Activated B cell treated with CpG ODN at 0.5 μM for 24 hours (primary cell): ENCODE results near the gene PDE1C. TPM values are rescaled to one million over a fixed set of nuclear protein-coding genes. Genes with fewer than 3 reads are reported as not detected.

Source experiments
- ATAC-seq: fragments of 200-7000 bp; cut with Tn5 transposase; one replicate; pipeline ENCODE4 v1.10.0; 2021; ENCODE audit warnings: low read depth, mild to moderate bottlenecking, moderate library complexity
- CTCF ChIA-PET: fragments of 350-600 bp; sonication (Branson Sonifier 250); formaldehyde crosslinking; loops from one replicate; lab custom pipeline; 2021; ENCODE audit warnings: antibody characterized with exemption; lab: Charles Lee
- POLR2A ChIA-PET: fragments of 350-600 bp; sonication (Branson Sonifier 250); formaldehyde crosslinking; loops from one replicate; lab custom pipeline; 2021; ENCODE audit warnings: antibody characterized with exemption; lab: Charles Lee
- DNase-seq: peaks from one replicate; pipeline ENCODE4 v3.0.0; 2022
- H3K27ac Mint-ChIP-seq: one replicate; pipeline ENCODE4 v1.8.0; 2020; ENCODE audit warnings: mixed read lengths
- H3K27me3 Mint-ChIP-seq: one replicate; pipeline ENCODE4 v1.8.0; 2021; ENCODE audit warnings: mixed read lengths
- H3K36me3 Mint-ChIP-seq: one replicate; pipeline ENCODE4 v1.8.0; 2021; ENCODE audit warnings: low read depth, mixed read lengths
- H3K4me1 Mint-ChIP-seq: one replicate; pipeline ENCODE4 v1.8.0; 2021; ENCODE audit warnings: mixed read lengths
- H3K4me3 Mint-ChIP-seq: one replicate; pipeline ENCODE4 v1.8.0; 2020; ENCODE audit warnings: mild to moderate bottlenecking, mixed read lengths
- H3K9me3 Mint-ChIP-seq: one replicate; pipeline ENCODE4 v1.8.0; 2020; ENCODE audit warnings: mixed read lengths
- CTCF ChIP-seq: fragments of 200-600 bp; IDR thresholded peaks from one replicate; pipeline ENCODE4 v1.8.0; 2022; ENCODE audit warnings: antibody characterized with exemption, mild to moderate bottlenecking
- intact Hi-C: fragments of 100-400 bp; cut with micrococcal nuclease; formaldehyde crosslinking; loops from one replicate; pipeline ENCODE4 v1.15.1; 2024
- total RNA-seq: library from RNA; stranded (reverse); gene quantifications from 2 replicates; pipeline ENCODE4 v1.2.3, GENCODE V29; 2022

PDE1C gene
- total RNA-seq, 1 donor from 2014 or later: not detected

GRCh38 chr7:32070051-32070405, 179 bp downstream of the PDE1C start:
- CTCF ChIA-PET: no interaction called here
- POLR2A ChIA-PET: no interaction called here
- TF ChIP-seq CTCF: no peak
- DNase-seq: no peak
- Mint-ChIP-seq H3K36me3 (no peaks in the 10 kb centered on the region), H3K4me3 (no peak overlapping the region), H3K4me1 (no peaks in the 10 kb centered on the region), H3K27ac (no peak overlapping the region), H3K27me3 (peaks cover 30% of the 10 kb centered on the region), H3K9me3 (no peaks in the 10 kb centered on the region)
- ATAC-seq: no peak
- intact Hi-C loops: no loop called here

GRCh38 chr7:32069116-32069650, 1.0 kb downstream of the PDE1C start:
- DNase-seq (no peak), ATAC-seq (no peak)
- POLR2A ChIA-PET: no interaction called here
- Mint-ChIP-seq H3K9me3 (no peaks in the 10 kb centered on the region), H3K27me3 (peaks cover 25% of the 10 kb centered on the region), H3K27ac (no peak overlapping the region), H3K4me1 (no peaks in the 10 kb centered on the region), H3K4me3 (no peak overlapping the region), H3K36me3 (no peaks in the 10 kb centered on the region)
- no peak for TF ChIP-seq CTCF
- CTCF ChIA-PET: no interaction called here
- intact Hi-C loops: no loop called here

- Mint-ChIP-seq H3K4me1 (no peaks in the 10 kb centered on the region), H3K4me3 (no peak overlapping the region), H3K27me3 (peaks cover 24% of the 10 kb centered on the region), H3K36me3 (no peaks in the 10 kb centered on the region), H3K27ac (no peak overlapping the region), H3K9me3 (no peaks in the 10 kb centered on the region)
- POLR2A ChIA-PET: no interaction called here
- ATAC-seq: no peak
- TF ChIP-seq CTCF: no peak
- no peak for DNase-seq
- CTCF ChIA-PET: no interaction called here
- intact Hi-C loops: no loop called here
Observed at GRCh38 chr7:32068411-32069101, 1.7 kb downstream of the PDE1C start.

GRCh38 chr7:32066441-32066840, 3.8 kb downstream of the PDE1C start:
- Mint-ChIP-seq H3K4me3 (no peak overlapping the region), H3K27ac (no peak overlapping the region), H3K36me3 (no peaks in the 10 kb centered on the region), H3K9me3 (no peaks in the 10 kb centered on the region), H3K4me1 (no peaks in the 10 kb centered on the region), H3K27me3 (peaks cover 16% of the 10 kb centered on the region)
- ChIA-PET CTCF (no interaction called here), POLR2A (no interaction called here)
- no peak for TF ChIP-seq CTCF
- DNase-seq (no peak), ATAC-seq (no peak)
- intact Hi-C loops: no loop called here

- H3K4me3 Mint-ChIP-seq: no peak overlapping the region
- DNase-seq (no peak), ATAC-seq (no peak)
- POLR2A ChIA-PET: no interaction called here
- intact Hi-C loops: loop anchor here (5.0 kb wide), 2 partner anchors 321 to 1261 kb away; no protein-coding TSS in a partner anchor
- no peaks in the 10 kb centered on the region for H3K36me3 Mint-ChIP-seq
- H3K27me3 Mint-ChIP-seq: no peaks in the 10 kb centered on the region
- CTCF ChIA-PET: no interaction called here
- no peaks in the 10 kb centered on the region for H3K9me3 Mint-ChIP-seq
- H3K27ac Mint-ChIP-seq: no peak overlapping the region
- no peak for TF ChIP-seq CTCF
- H3K4me1 Mint-ChIP-seq: no peaks in the 10 kb centered on the region
Observed at GRCh38 chr7:32063614-32064013, 6.6 kb downstream of the PDE1C start.
